Gastroesophageal sphincter (tissue), 3 donors: ENCODE data around the gene ILDR1.

Experiments
- EP300 ChIP-seq: sonication (generic); formaldehyde crosslinking; IDR thresholded peaks from one replicate; pipeline ENCODE4 v1.6.1; 2017; ENCODE audit warnings: antibody characterized with exemption, mild to moderate bottlenecking
- TF ChIP-seq, protein P1 (sequence below), 4 experiments: fragments of 200-600 bp in 2 of 4; fragments of 450-650 bp in 2 of 4; sonication (generic) in 1 of 4; IDR thresholded peaks; one replicate each; pipeline ENCODE4 v1.5.1; 2017 to 2019; ENCODE audit warnings: antibody characterized with exemption in 4 of 4, mild to moderate bottlenecking in 2 of 4, moderate library complexity in 2 of 4

DNA sequence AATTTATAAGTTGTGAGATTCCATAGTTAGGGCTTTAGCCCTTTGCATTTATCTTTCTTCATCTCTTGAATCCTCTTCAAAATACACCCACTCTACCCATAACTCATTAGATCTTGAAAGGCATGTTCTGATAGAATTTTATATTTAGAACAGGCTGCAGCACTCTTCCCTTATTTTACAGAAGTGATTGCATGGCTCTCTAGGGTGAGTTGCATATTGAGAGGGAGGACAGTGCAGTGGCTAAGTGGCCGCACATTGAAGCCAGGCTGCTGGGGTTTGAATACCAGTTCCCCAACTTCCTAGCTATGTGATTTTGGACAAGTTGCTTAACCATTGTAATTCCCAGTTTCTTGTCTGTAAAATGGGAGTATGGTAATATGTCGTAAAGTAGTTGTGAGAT, 35.6 kb upstream of the ILDR1 start:
- TF ChIP-seq, protein P1, sequence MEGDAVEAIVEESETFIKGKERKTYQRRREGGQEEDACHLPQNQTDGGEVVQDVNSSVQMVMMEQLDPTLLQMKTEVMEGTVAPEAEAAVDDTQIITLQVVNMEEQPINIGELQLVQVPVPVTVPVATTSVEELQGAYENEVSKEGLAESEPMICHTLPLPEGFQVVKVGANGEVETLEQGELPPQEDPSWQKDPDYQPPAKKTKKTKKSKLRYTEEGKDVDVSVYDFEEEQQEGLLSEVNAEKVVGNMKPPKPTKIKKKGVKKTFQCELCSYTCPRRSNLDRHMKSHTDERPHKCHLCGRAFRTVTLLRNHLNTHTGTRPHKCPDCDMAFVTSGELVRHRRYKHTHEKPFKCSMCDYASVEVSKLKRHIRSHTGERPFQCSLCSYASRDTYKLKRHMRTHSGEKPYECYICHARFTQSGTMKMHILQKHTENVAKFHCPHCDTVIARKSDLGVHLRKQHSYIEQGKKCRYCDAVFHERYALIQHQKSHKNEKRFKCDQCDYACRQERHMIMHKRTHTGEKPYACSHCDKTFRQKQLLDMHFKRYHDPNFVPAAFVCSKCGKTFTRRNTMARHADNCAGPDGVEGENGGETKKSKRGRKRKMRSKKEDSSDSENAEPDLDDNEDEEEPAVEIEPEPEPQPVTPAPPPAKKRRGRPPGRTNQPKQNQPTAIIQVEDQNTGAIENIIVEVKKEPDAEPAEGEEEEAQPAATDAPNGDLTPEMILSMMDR (IDR thresholded peaks at IDR 0.05), result no peak
- TF ChIP-seq EP300, result no peak
